Activated naive CD8-positive, alpha-beta T cell treated with anti-CD3 and anti-CD28 coated beads, Interleukin-2, amount 50 U/mL, for 16 hours (primary cell): ENCODE measurements around the gene SRF.

Source experiments
- DNase-seq: peaks from one replicate; pipeline ENCODE4 v3.0.0-alpha.2; 2020; ENCODE audit warnings: low read depth, low spot score

The SRF gene

DNA sequence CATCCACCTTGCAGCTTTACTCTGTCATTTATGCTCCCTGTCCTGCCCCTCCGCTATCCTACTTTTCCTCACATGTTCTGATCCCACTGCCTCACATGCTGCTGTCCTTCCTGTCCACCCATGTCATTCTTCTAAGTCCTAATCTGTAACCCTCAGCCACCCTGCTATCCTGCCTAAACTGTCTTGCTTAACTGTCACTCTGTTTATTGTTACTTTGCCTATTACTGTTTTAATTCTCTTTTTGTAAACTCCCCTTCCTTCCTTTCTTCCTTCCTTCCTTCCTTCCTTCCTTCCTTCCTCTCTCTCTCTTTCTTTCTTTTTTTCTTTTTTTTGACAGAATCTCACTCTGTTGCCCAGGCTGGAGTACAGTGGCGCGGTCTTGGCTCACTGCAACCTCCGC lies 12.4 kb downstream of the SRF start:
- no peak for DNase-seq

DNA sequence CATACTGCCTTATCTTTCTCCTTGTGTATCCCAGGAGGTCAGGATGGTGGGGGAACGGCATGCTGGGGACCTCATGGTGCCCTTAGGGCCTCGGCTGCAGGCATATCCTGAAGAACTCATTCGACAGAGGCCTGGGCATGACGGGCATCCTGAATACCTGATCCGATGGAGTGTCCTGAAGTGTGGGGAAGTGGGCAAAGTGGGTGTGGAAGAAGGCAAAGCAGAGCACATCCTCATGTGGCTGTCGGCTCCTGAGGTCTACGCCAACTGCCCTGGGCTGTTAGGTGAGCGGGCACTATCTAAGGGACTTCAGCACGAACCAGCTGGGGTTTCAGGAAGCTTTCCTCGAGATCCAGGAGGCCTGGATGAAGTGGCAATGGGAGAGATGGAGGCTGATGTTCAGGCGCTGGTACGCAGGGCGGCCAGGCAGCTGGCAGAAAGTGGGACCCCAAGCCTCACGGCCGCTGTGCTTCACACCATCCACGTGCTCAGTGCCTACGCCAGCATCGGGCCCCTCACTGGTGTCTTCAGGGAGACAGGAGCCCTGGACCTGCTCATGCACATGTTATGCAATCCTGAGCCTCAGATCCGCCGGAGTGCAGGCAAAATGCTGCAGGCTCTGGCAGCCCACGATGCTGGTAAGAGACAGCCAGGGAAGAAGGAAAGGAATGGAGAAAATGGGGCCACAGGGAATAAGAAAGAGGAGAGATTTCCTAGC lies 13.4 kb downstream of the SRF start:
- no peak for DNase-seq

DNA sequence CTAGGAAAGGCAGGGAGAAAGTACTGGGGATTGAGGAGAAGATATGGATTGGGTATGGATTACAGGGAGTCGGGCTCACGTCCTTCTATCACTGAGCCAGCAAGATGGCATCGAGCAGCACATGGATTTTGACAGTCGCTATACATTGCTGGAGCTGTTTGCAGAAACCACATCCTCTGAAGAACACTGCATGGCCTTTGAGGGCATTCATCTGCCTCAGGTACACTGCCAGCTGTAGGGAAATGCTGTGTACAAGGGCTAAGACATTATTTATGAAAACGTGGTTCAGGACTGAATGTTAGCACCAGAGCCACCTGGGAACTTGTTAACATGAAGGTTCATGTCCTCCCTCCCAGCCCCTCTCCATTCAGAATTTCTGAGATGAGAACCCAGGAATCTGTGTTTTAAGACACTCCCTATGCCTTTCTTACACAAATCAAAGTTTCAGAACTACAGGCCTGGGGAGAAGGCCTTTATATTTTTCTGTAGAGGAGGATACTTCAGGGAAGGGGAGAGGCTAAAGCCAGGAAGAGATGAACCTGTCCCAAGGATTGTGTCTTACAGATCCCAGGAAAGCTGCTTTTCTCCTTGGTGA lies 14.4 kb downstream of the SRF start:
- DNase-seq = no peak

DNA sequence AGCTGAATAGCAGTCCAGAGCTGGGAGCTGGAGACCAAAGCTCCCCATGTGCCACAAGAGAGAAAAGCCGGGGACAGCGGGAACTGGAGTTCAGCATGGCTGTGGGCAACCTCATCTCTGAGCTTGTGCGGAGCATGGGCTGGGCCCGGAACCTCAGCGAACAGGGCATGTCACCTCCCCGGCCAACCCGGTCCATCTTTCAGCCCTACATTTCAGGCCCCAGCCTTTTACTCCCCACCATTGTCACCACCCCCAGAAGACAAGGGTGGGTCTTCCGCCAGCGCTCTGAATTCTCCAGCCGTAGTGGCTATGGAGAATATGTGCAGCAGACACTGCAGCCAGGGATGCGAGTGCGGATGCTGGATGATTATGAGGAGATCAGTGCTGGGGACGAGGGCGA lies 14.9 kb downstream of the SRF start:
- no peak for DNase-seq

DNA sequence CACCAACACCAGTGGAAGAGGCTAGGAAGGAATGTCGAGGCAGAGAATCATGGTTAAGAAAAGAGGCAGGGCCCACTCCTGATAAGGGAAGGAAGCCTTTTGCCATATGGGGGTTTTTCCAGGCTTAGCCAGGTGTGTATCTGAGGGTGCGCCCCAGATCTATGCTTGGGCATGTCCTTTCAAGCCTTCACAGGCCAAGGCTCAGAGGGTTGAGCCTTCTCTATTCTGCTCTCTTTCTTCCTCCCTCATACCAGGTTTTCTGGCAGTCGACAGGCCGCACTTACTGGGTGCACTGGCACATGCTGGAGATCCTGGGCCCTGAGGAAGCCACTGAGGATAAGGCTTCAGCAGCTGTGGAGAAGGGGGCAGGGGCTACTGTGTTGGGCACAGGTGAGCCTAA lies 15.6 kb downstream of the SRF start:
- DNase-seq = no peak

DNA sequence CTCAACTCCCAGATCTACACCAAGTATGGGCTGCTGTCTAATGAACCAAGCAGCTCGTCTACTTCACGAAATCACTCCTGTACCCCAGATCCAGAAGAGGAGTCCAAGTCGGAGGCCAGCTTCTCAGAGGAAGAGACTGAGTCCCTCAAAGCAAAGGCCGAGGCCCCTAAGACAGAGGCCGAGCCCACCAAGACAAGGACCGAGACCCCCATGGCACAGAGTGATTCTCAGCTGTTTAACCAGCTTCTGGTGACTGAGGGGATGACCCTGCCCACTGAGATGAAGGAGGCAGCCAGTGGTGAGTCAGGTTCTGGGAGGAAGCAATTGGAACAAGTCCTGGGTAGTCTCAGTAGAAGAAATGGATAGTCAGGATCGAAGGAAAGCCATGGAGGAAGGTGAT lies 16.8 kb downstream of the SRF start:
- no peak for DNase-seq

DNA sequence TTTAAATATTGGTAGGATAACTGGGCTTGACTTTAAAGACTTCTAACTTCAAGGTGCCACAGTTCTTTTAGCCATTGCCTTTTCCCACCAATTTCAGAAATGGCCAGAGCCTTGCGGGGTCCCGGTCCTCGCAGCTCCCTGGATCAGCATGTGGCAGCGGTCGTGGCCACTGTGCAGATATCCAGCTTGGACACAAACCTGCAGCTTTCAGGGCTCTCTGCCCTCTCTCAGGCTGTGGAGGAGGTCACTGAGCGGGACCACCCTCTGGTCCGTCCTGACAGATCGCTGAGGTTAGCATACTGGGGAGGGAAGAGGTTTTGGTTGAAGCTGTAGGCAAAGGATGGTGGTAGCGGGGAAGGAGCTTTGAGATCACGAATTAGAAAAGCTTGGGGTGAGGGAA lies 17.4 kb downstream of the SRF start:
- no peak for DNase-seq

DNA sequence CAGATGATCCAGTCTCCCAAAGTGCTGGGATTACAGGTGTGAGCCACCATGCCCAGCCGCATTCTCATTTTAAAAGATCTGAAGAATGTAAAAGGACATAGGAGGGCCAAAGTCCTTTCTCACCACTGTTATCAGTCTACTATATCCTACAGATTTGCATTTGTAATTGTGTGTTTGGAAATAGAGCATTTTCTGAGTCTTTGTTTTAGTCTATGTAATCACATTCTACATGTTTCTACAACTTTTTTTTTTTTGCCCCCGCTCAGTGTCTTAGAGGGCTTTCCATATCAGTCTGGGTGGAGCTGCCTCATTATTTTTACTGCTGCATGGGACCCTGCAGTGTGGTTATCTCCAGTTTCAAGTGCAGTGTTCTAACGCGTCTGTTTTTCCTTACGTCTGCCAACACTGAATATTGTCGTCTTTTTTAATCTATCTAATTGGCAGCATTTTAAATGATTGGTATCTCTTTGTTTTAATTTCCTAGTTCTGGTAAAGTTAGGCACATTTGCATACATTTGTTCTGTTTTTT lies 18.8 kb downstream of the SRF start:
- DNase-seq = no peak

DNA sequence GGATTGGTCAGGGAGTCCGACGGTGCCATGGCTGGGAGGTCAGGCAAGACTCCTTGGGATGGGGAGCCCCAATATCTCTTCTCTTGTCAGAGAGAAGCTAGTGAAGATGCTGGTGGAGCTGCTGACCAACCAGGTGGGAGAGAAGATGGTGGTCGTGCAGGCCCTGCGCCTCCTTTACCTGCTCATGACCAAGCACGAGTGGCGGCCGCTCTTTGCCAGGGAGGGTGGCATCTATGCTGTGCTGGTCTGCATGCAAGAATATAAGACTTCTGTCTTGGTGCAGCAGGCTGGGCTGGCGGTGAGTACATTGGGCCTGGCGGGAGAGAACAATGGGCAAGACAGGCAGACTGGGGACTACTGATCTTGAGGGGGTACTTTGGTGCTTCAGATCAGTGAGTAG lies 21.8 kb downstream of the SRF start:
- DNase-seq = no peak

DNA sequence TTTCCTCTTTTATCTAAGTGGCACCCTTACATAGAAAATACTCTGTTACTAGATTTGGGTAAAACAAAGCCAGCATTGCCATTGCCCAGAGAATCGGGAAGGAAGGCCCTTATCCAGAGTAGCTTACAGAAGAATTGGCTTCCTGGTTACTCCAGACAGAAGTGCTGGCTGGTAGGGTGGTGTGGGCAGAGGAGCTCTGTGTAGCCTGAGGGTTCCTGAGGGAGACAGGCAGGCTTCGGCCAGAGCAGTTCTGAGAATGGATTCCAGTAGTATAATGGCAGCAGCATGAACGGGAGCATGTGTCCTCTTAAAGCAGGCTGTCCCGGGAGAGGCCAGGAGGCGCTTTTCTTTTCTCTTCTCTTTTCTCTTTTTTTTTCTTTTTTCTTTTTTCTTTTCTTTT lies 22.9 kb downstream of the SRF start:
- DNase-seq = no peak

DNA sequence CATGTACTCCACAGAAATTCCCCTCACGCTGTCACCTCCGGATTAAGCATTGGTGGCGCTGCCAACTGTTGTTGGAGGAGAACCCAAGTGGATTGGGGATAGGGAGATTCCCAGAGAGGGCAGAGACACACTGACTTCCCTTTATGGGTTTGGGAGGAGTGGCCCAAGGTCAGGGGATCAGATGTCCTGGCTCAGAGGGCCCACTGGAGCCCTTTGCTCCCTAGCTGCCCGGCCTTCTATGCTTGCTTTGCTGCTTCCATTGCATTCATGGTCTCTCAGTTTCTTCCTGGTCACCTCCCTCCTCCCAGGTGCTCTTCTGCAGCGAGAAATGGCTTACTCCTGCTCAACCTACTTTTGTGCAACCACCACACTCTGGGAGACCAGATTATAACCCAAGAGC lies 25.3 kb downstream of the SRF start:
- DNase-seq = no peak

DNA sequence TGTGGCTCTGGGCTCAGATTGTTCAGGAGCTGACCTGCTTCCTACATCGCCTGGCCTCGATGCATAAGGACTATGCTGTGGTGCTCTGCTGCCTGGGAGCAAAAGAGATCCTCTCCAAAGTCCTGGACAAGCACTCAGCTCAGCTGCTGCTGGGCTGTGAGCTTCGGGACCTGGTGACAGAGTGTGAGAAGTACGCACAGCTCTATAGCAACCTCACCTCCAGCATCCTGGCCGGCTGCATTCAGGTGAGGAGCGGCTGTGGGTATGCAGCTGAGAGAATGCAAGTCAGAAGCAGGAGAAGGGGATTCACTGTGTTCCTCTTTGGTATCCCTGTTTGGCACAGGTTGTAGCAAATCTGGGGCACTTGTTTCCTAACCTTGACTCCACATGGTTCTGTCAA lies 28.8 kb downstream of the SRF start:
- no peak for DNase-seq

DNA sequence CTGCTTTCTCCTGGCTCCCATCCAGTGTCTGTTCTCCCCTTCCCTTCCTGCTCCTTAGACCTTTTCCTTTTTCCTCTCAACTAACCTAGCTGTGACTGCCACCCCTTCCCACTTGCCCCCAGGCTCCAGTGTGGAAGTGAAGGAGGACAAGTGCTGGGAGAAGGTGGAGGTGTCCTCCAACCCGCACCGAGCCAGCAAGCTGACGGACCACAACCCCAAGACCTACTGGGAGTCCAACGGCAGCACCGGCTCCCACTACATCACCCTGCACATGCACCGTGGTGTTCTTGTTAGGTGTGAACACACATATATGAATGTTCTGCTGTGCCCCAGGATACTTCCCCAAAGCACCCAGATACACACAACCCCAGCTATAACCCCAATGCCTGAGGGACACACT lies 29.5 kb downstream of the SRF start:
- DNase-seq = no peak

DNA sequence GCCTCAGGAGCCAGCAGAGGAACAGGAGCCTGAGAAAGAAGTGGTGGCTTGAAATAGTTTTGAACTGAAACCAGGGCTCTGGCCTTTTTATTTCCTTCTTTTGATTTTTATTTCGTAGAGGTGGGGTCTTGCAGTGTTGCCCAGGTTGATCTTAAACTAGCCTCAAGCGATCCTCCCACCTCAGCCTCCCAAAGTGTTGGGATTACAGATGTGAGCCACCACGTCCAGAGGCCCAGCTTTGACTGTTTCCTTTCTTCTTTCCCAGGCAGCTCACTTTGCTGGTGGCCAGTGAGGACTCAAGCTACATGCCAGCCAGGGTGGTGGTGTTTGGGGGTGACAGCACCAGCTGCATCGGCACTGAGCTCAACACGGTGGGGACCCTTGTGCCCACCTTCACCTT lies 31.4 kb downstream of the SRF start:
- DNase-seq = no peak

DNA sequence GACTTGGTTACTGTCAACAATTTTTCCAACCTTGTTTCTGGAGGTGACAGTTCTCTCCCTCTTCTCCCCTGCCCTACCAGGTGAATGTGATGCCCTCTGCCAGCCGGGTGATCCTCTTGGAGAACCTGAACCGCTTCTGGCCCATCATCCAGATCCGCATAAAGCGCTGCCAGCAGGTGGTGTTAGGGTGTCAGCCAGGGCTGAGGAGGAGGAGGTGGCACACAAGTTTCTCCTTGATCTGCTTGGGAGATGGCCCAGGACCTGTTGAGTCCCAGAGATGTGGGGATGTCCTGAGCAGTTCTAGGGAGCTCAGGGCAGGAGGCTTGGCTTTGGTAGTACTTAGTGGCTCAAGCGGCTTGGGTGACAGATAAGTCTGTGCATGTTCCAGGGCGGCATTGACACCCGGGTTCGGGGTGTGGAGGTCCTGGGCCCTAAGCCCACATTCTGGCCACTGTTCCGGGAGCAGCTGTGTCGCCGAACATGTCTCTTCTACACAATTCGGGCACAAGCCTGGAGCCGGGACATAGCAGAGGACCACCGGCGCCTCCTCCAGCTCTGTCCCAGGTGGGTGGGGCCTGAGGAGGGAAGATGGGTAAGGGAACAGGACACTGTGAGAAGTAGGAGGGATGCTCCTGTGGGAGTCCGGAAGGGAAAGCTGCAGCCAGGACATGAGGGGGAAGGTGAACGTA lies 32.1 kb downstream of the SRF start:
- DNase-seq = no peak

DNA sequence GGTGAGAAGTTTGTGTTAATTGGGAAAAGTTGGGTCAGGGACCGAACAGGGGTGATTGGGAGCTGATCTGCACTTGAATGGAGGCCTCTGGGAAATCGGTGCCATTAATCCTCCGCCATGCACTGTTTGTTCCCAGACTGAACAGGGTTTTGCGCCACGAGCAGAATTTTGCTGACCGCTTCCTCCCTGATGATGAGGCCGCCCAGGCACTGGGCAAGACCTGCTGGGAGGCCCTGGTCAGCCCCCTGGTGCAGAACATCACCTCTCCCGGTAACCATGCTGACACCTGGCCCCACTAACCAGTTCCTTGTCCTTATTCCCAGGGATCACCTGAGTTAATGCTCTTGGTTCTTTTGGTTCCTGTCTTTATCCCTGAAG lies 32.6 kb downstream of the SRF start:
- DNase-seq = no peak

DNA sequence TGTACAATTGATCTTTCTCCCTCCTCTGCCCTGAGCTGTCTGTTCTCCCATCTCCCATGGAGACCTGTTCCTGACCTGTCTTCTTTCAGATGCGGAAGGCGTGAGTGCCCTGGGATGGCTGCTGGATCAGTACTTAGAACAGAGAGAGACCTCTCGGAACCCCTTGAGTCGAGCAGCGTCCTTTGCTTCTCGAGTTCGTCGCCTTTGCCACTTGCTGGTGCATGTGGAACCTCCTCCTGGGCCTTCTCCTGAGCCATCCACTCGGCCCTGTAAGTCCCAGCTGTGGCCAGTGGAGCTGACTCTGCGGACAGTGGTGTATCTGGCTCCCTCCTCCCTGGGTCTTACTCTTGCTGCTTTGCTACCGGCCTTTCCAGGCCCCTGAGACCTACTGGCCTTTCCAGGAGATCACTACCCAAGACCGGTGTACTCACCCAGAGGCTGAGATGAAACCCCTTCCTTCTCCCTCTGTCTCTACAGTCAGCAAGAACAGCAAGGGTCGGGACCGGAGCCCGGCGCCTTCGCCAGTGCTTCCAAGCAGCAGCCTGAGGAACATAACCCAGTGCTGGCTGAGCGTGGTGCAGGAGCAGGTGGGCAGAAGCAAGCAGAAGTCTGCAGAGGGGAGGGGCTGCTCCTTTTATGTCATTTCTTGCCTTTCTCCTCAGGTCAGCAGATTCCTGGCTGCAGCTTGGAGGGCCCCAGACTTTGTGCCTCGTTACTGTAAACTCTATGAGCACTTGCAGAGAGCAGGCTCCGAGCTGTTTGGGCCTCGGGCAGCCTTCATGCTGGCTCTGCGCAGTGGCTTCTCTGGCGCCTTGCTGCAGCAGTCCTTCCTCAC lies 33.4 kb downstream of the SRF start:
- DNase-seq = no peak

DNA sequence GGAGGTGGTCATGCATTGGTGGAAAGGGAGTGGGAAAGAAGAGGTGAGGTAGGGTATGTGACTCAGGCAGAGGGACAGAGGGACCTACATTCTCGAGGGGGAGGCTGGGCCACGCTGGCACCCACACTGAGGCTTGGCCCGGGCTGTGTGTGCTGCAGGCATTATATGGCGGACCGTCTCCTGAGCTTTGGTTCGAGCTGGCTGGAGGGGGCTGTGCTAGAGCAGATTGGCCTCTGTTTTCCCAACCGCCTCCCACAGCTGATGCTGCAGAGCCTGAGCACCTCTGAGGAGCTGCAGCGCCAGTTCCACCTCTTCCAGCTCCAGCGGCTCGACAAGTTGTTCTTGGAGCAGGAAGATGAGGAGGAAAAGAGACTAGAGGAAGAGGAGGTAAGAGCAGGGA lies 34.8 kb downstream of the SRF start:
- no peak for DNase-seq

DNA sequence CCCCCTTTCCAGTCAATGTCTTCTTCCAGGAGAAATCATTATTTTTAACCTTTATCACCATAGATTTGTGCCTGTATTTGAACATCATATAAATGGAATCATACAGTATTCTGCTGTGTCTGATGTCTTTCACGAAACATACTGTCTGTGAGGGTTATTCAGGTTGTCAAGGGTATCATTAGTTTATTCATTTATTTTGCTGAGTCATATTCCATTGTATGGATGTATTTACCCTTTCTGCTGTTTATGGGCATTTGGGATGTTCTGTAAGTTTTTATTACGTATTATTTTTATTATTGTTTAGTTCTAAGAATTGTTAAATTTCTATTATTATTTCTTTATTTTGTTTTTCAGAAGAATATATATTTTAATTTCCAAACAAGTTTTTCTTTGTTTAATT lies 36.2 kb downstream of the SRF start:
- no peak for DNase-seq

DNA sequence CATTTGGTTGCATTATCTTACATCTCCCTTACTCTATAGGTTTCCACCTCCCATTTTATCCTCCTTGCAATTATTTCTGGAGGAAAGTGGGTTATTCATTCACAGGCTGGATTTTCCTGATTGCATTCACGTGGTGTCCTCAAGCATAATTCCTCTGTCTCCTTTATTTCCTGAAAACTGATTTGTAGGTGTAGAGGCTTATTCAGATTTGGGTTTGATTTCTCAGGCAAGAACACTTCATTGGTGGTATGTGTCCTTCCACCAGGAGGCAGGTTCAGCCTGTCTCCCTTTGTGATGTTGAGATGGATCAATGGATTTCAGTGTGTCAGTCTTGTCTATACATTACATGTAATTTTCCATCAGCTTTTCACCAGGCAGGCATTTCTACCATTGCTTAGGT lies 40.9 kb downstream of the SRF start:
- DNase-seq = no peak

DNA sequence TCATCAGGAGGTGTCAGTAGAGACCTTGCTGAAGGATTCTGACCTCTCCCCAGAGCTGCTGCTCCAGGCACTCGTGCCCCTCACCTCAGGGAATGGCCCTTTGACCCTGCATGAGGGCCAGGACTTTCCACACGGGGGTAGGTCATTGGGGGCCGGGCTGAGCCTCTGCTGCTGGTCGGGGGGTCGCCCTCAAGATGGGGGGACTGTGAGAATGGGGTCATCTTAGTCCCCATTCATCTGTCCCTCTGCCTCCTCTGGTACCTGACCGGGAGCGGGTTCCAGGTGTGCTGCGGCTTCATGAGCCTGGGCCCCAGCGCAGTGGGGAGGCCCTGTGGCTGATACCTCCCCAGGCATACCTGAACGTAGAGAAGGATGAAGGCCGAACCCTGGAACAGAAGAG lies 42.4 kb downstream of the SRF start:
- no peak for DNase-seq

DNA sequence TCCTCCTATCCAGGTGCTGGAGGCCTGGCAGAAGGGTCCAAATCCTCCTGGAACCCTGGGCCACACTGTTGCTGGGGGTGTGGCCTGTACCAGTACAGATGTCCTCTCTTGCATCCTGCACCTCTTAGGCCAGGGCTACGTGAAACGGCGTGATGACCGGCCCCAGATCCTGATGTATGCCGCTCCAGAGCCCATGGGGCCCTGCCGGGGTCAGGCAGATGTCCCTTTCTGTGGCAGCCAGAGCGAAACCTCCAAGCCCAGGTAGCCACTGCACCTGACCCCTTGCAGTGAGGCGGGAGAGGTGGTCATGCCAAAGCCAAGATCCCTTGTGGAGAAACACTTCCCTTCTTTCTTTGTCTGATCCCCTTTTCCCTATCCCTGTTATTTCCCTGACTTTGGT lies 44.0 kb downstream of the SRF start:
- no peak for DNase-seq
